H1 (cell line): ENCODE data around the gene TRIML2. TPM values are rescaled to one million over a fixed set of nuclear protein-coding genes. Genes with fewer than 3 reads are reported as not detected.

ENCODE experiments used
- CTCF ChIA-PET: fragments of 300-600 bp; sonication (Branson Sonifier 250); formaldehyde crosslinking; loops from one replicate; lab custom pipeline; 2021; ENCODE audit not compliant: partially characterized antibody; lab: Charles Lee
- POLR2A ChIA-PET: fragments of 300-600 bp; sonication (Branson Sonifier 250); formaldehyde crosslinking; loops from one replicate; lab custom pipeline; 2021; ENCODE audit warnings: inconsistent platforms; ENCODE audit not compliant: partially characterized antibody; lab: Charles Lee
- DNase-seq, 2 experiments: peaks; one replicate each; pipeline versions ENCODE4 v3.0.0 to v3.0.0-alpha.2; 2010 to 2022; ENCODE audit warnings: low spot score in 2 of 2, low read depth in 1 of 2, mixed read lengths in 1 of 2
- FAIRE-seq: peaks from 2 replicates; lab custom pipeline; 2011; peaks lifted over from hg19 to GRCh38; lab: Jason Lieb, UNC
- H2AFZ ChIP-seq: 2 replicates; pipeline ENCODE4 v1.8.1; 2012; ENCODE audit warnings: low read length, inconsistent platforms
- H2AK5ac ChIP-seq: 2 replicates; pipeline ENCODE4 v1.6.1; 2013; ENCODE audit warnings: low read depth, low read length
- H2BK120ac ChIP-seq: replicated peaks from 2 replicates; pipeline ENCODE3; 2013; ENCODE audit warnings: low read depth, low read length, inconsistent platforms
- H2BK12ac ChIP-seq: 2 replicates; pipeline ENCODE4 v1.6.1; 2013; ENCODE audit warnings: low read depth, low read length
- H2BK15ac ChIP-seq: 2 replicates; pipeline ENCODE4 v1.6.1; 2013; ENCODE audit warnings: low read length
- H2BK20ac ChIP-seq: 2 replicates; pipeline ENCODE4 v1.6.1; 2013; ENCODE audit warnings: low read length
- H2BK5ac ChIP-seq: 2 replicates; pipeline ENCODE4 v1.6.1; 2013; ENCODE audit warnings: low read depth, low read length
- H3K14ac ChIP-seq: 2 replicates; pipeline ENCODE4 v1.6.1; 2013; ENCODE audit warnings: inconsistent platforms; ENCODE audit not compliant: insufficient read length
- H3K18ac ChIP-seq: 2 replicates; pipeline ENCODE4 v1.6.1; 2013; ENCODE audit warnings: low read length; ENCODE audit errors: extremely low read depth
- H3K23ac ChIP-seq: 2 replicates; pipeline ENCODE4 v1.6.1; 2013; ENCODE audit warnings: inconsistent platforms; ENCODE audit not compliant: insufficient read length
- H3K23me2 ChIP-seq: 2 replicates; pipeline ENCODE4 v1.6.1; 2013; ENCODE audit warnings: low read depth, low read length
- H3K27ac ChIP-seq: 2 replicates; pipeline ENCODE4 v1.6.1; 2011; ENCODE audit warnings: low read depth, low read length, inconsistent platforms
- H3K27me3 ChIP-seq, 4 experiments: replicated peaks in 1 of 4; 1 replicate in 1 of 4; 2 replicates in 3 of 4; pipeline versions ENCODE4 v1.6.1 to v1.8.1; 2011 to 2013; ENCODE audit warnings: low read length in 3 of 4, mild to moderate bottlenecking in 3 of 4, inconsistent platforms in 2 of 4, mixed read lengths in 2 of 4, moderate library complexity in 1 of 4; ENCODE audit not compliant: control insufficient read depth in 3 of 4, insufficient read depth in 3 of 4; ENCODE audit errors: extremely low read depth in 1 of 4
- H3K36me3 ChIP-seq, 4 experiments: 2 replicates each; pipeline versions ENCODE4 v1.6.1 to v1.8.1; 2011 to 2013; ENCODE audit warnings: mild to moderate bottlenecking in 4 of 4, low read length in 3 of 4, moderate library complexity in 2 of 4, control low read depth in 1 of 4, inconsistent platforms in 1 of 4; ENCODE audit not compliant: insufficient read depth in 4 of 4, control insufficient read depth in 2 of 4
- H3K4ac ChIP-seq: replicated peaks from 2 replicates; pipeline ENCODE3; 2013; ENCODE audit warnings: low read length, low read depth, mixed read lengths, inconsistent platforms; ENCODE audit not compliant: insufficient read length
- H3K4me1 ChIP-seq, 4 experiments: replicated peaks in 1 of 4; 1 replicate in 1 of 4; 2 replicates in 3 of 4; pipeline versions ENCODE4 v1.6.1 to v1.8.1; 2011 to 2013; ENCODE audit warnings: low read length in 3 of 4, inconsistent platforms in 2 of 4, mixed read lengths in 1 of 4; ENCODE audit not compliant: insufficient read depth in 4 of 4, control insufficient read depth in 3 of 4
- H3K4me2 ChIP-seq, 2 experiments: 2 replicates each; pipeline versions ENCODE4 v1.6.1 to v1.8.1; 2011 to 2013; ENCODE audit warnings: low read depth in 2 of 2, low read length in 2 of 2, control low read depth in 1 of 2, inconsistent platforms in 1 of 2, mild to moderate bottlenecking in 1 of 2; ENCODE audit not compliant: insufficient read depth in 1 of 2
- H3K4me3 ChIP-seq, 4 experiments: fragments of 200-600, 300-600 bp in 1 of 4; sonication (generic), shearing (Covaris generic), sonication (Bioruptor Twin) in 1 of 4; 2 replicates each; pipeline versions ENCODE4 v1.5.1 to v1.8.1; 2011 to 2016; ENCODE audit warnings: low read length in 4 of 4, low read depth in 3 of 4, control low read depth in 2 of 4, inconsistent platforms in 2 of 4, mild to moderate bottlenecking in 2 of 4, mixed read lengths in 1 of 4, moderate library complexity in 1 of 4; ENCODE audit not compliant: insufficient read depth in 2 of 4; ENCODE audit errors: extremely low read depth in 1 of 4
- H3K56ac ChIP-seq: replicated peaks from 2 replicates; pipeline ENCODE3; 2013; ENCODE audit warnings: low read depth, mild to moderate bottlenecking, mixed read lengths, low read length, inconsistent platforms; ENCODE audit not compliant: insufficient read length
- H3K79me1 ChIP-seq: 2 replicates; pipeline ENCODE4 v1.6.1; 2013; ENCODE audit warnings: low read depth, low read length, control low read depth
- H3K79me2 ChIP-seq, 2 experiments: 2 replicates each; pipeline versions ENCODE4 v1.6.1 to v1.8.1; 2012 to 2013; ENCODE audit warnings: low read length in 2 of 2, mild to moderate bottlenecking in 2 of 2, inconsistent platforms in 1 of 2; ENCODE audit not compliant: insufficient read depth in 2 of 2, control insufficient read depth in 1 of 2
- H3K9ac ChIP-seq, 4 experiments: replicated peaks in 1 of 4; 1 replicate in 1 of 4; 2 replicates in 3 of 4; pipeline versions ENCODE4 v1.6.1 to v1.8.1; 2011 to 2013; ENCODE audit warnings: low read depth in 3 of 4, low read length in 3 of 4, control low read depth in 2 of 4, mild to moderate bottlenecking in 2 of 4, moderate library complexity in 2 of 4, inconsistent platforms in 1 of 4; ENCODE audit errors: extremely low read depth in 1 of 4
- H3K9me3 ChIP-seq, 2 experiments: 2 replicates each; pipeline versions ENCODE4 v1.6.1 to v1.8.1; 2012 to 2013; ENCODE audit warnings: mild to moderate bottlenecking in 2 of 2, moderate library complexity in 2 of 2, control low read depth in 1 of 2, inconsistent platforms in 1 of 2, low read depth in 1 of 2, low read length in 1 of 2, mixed read lengths in 1 of 2; ENCODE audit not compliant: insufficient read depth in 2 of 2
- H4K20me1 ChIP-seq, 2 experiments: replicated peaks in 1 of 2; 2 replicates each; pipeline versions ENCODE3 to v1.8.1; 2011 to 2013; ENCODE audit warnings: inconsistent platforms in 2 of 2, low read length in 2 of 2, mild to moderate bottlenecking in 1 of 2; ENCODE audit not compliant: insufficient read depth in 2 of 2, control insufficient read depth in 1 of 2
- H4K5ac ChIP-seq: 2 replicates; pipeline ENCODE4 v1.6.1; 2013; ENCODE audit warnings: low read length, low read depth, mixed read lengths, inconsistent platforms; ENCODE audit not compliant: insufficient read length
- H4K8ac ChIP-seq: 2 replicates; pipeline ENCODE4 v1.8.0; 2013; ENCODE audit warnings: mild to moderate bottlenecking, moderate library complexity, low read length, inconsistent platforms; ENCODE audit not compliant: insufficient read depth; ENCODE audit errors: extremely low read depth
- H4K91ac ChIP-seq: replicated peaks from 2 replicates; pipeline ENCODE3; 2013; ENCODE audit warnings: low read length, mixed read lengths, inconsistent platforms; ENCODE audit not compliant: insufficient read length
- ATF2 ChIP-seq: IDR thresholded peaks from 2 replicates; pipeline ENCODE4 v1.6.1; 2012; ENCODE audit warnings: low read length, inconsistent platforms
- CEBPB ChIP-seq: IDR thresholded peaks from 2 replicates; pipeline ENCODE4 v1.6.1; 2012; ENCODE audit warnings: low read depth, low read length
- CTBP2 ChIP-seq: IDR thresholded peaks from 2 replicates; pipeline ENCODE4 v1.7.0; 2011; ENCODE audit warnings: borderline replicate concordance, mild to moderate bottlenecking, moderate library complexity, mixed read lengths, low read length; ENCODE audit not compliant: insufficient read depth, insufficient read length
- CTCF ChIP-seq, 3 experiments: IDR thresholded peaks; 1 replicate in 2 of 3; 2 replicates in 1 of 3; pipeline versions ENCODE4 v1.5.1 to v1.6.1; 2011; ENCODE audit warnings: low read length in 3 of 3, mild to moderate bottlenecking in 3 of 3, inconsistent platforms in 2 of 3, low read depth in 1 of 3, moderate library complexity in 1 of 3; ENCODE audit not compliant: insufficient read depth in 1 of 3; ENCODE audit errors: control extremely low read depth in 1 of 3
- HDAC6 ChIP-seq: IDR thresholded peaks from one replicate; pipeline ENCODE4 v1.7.1; 2012; ENCODE audit warnings: low read depth, mild to moderate bottlenecking, inconsistent platforms, low read length, moderate library complexity
- KDM5A ChIP-seq: fragments of 200-600 bp; IDR thresholded peaks from 2 replicates; pipeline ENCODE4 v1.7.1; 2012; ENCODE audit warnings: mild to moderate bottlenecking, low read length, inconsistent platforms, mixed read lengths
- POLR2AphosphoS5 ChIP-seq: IDR thresholded peaks from 2 replicates; pipeline ENCODE4 v1.6.1; 2011; ENCODE audit warnings: low read depth, low read length
- SAP30 ChIP-seq: fragments of 300-600 bp; sonication (generic); IDR thresholded peaks from 2 replicates; pipeline ENCODE4 v1.7.1; 2012; ENCODE audit warnings: low read length, moderate library complexity, mild to moderate bottlenecking, inconsistent platforms; ENCODE audit not compliant: insufficient read depth, insufficient replicate concordance
- SP4 ChIP-seq: IDR thresholded peaks from 2 replicates; pipeline ENCODE4 v1.6.1; 2012; ENCODE audit warnings: low read length, inconsistent platforms
- TEAD4 ChIP-seq: IDR thresholded peaks from 2 replicates; pipeline ENCODE4 v1.6.1; 2012; ENCODE audit warnings: low read depth, low read length, inconsistent platforms, mixed read lengths
- WGBS, 2 experiments: shearing (Covaris generic) in 1 of 2; methylation state at CpG; one replicate each; pipeline versions ENCODE4 v1.1.6 to v1.1.7; 2013 to 2015; ENCODE audit warnings: low lambda C conversion rate in 2 of 2, mixed read lengths in 2 of 2, inconsistent platforms in 1 of 2, low coverage in 1 of 2, missing lambda C conversion rate in 1 of 2; ENCODE audit not compliant: insufficient replicate concordance in 2 of 2, insufficient coverage in 1 of 2, insufficient read length in 1 of 2; ENCODE audit errors: extremely low coverage in 1 of 2, missing lambda C conversion rate in 1 of 2; 5-methylcytosine and 5-hydroxymethylcytosine counted together
- polyA plus RNA-seq, 7 experiments: library from polyadenylated mRNA; depleted of rRNA in 3 of 7; stranded (reverse) in 5 of 7; unstranded in 2 of 7; fragments of >200 nt in 5 of 7; fragments of 200-250 nt in 2 of 7; gene quantifications; 1 replicate in 5 of 7; 2 replicates in 1 of 7; 4 replicates in 1 of 7; pipeline versions ENCODE4 v1.2.1 to v1.2.3, GENCODE V29; 2011 to 2013; ENCODE audit warnings: missing spikeins in 2 of 7, mixed read lengths in 2 of 7
- total RNA-seq: library from RNA; stranded (reverse); fragmentation: NEBNext Ultra II Directional; extraction: Animal tissue kit (Norgen Biotek cat#: 25700); gene quantifications from 2 replicates; pipeline ENCODE4 v1.2.1, GENCODE V29; 2021

The TRIML2 gene
- total and polyA plus RNA-seq, 2 of the 8 experiments (the other 6 are each of a cell fraction or from before 2014, with no cell fraction given), result 28.1 to 59.2 TPM

- Histone ChIP-seq H3K14ac (no peak overlapping the region), H3K79me2 (no peaks in the 10 kb centered on the region), H2AK5ac (no peak overlapping the region), H3K36me3 (peaks cover 0 to 9% (median 0%) of the 10 kb centered on the region in 4 experiments; a peak in 2 of 8 replicates), H3K56ac (no peak overlapping the region), H4K5ac (no peak overlapping the region), H3K18ac (no peak overlapping the region), H2AFZ (no peak overlapping the region), H3K4me3 (no peak overlapping the region), H4K20me1 (no peaks in the 10 kb centered on the region), H3K4ac (no peak overlapping the region), H4K8ac (no peak overlapping the region), H2BK20ac (no peak overlapping the region), H3K23me2 (no peaks in the 10 kb centered on the region), H3K4me1 (peaks cover 0 to 3% (median 0%) of the 10 kb centered on the region in 4 experiments; a peak in 1 of 7 replicates), H3K79me1 (no peaks in the 10 kb centered on the region), H3K27me3 (no peaks in the 10 kb centered on the region), H3K4me2 (no peak overlapping the region), H3K9me3 (no peaks in the 10 kb centered on the region), H2BK120ac (no peak overlapping the region), H3K23ac (no peak overlapping the region), H3K9ac (no peak overlapping the region), H2BK12ac (no peak overlapping the region), H3K27ac (no peak overlapping the region), H2BK5ac (no peak overlapping the region), H2BK15ac (no peak overlapping the region), H4K91ac (no peak overlapping the region)
- DNase-seq (no peak), FAIRE-seq (no peak)
- ChIA-PET POLR2A (interaction anchor here (1.1 kb wide), 1 partner anchor 29 kb away, joined by 3 read pairs; no protein-coding TSS in a partner anchor), CTCF (interaction anchor here (0.6 to 1.2 kb wide), 2 partner anchors 89 to 137 kb away, joined by 3 to 4 read pairs; no protein-coding TSS in a partner anchor)
- WGBS, 2 experiments, result 90% methylated on average over 3 of the region's 3 CpGs; no CpG with 5 or more reads in 1 of the 2 experiments
- TF ChIP-seq KDM5A (no peak), SP4 (no peak), TEAD4 (no peak), ATF2 (no peak), CTCF (IDR thresholded peaks at IDR 0.05; ENCODE audit: control extremely low read depth in 1 of 3, insufficient read depth in 1 of 3, low read depth in 1 of 3, low read length in 3 of 3) (no peak), CEBPB (no peak), POLR2AphosphoS5 (no peak), SAP30 (no peak), CTBP2 (no peak), HDAC6 (no peak)
These were observed 26.6 kb downstream of the TRIML2 start for GRCh38 chr4:188082796-188083195.
